DND-41 (cell line): ENCODE results near the gene ZNF770.

Experiments
- ATAC-seq: fragments of 200-7000 bp; cut with Tn5 transposase; 3 replicates; pipeline ENCODE4 v1.9.1; 2021; ENCODE audit warnings: low read depth; ENCODE audit not compliant: insufficient read depth
- DNase-seq: peaks from one replicate; pipeline ENCODE4 v3.0.0-alpha.2; 2020
- H2AFZ ChIP-seq: 2 replicates; pipeline ENCODE4 v1.6.0; 2012; ENCODE audit warnings: low read depth, low read length
- H3K27ac ChIP-seq: 2 replicates; pipeline ENCODE4 v1.5.1; 2012; ENCODE audit warnings: low read length, inconsistent platforms
- H3K27me3 ChIP-seq: fragments of 200-600 bp; sonication (generic); 2 replicates; pipeline ENCODE4 v1.6.0; 2012; ENCODE audit warnings: low read length, mild to moderate bottlenecking, inconsistent platforms; ENCODE audit not compliant: insufficient read depth, poor library complexity
- H3K36me3 ChIP-seq: 2 replicates; pipeline ENCODE4 v1.5.1; 2012; ENCODE audit warnings: low read length, inconsistent platforms; ENCODE audit not compliant: insufficient read depth
- H3K4me1 ChIP-seq: 2 replicates; pipeline ENCODE4 v1.5.1; 2012; ENCODE audit warnings: mild to moderate bottlenecking, low read length; ENCODE audit not compliant: insufficient read depth
- H3K4me2 ChIP-seq: 2 replicates; pipeline ENCODE4 v1.6.0; 2012; ENCODE audit warnings: mild to moderate bottlenecking, moderate library complexity, low read length, inconsistent platforms; ENCODE audit not compliant: insufficient read depth
- H3K4me3 ChIP-seq, 2 experiments: fragments of 200-600 bp in 1 of 2; shearing (Covaris generic) in 1 of 2; 2 replicates each; pipeline ENCODE4 v1.5.1; 2012 to 2016; ENCODE audit warnings: inconsistent platforms in 2 of 2, low read length in 2 of 2, mild to moderate bottlenecking in 2 of 2, low read depth in 1 of 2, moderate library complexity in 1 of 2
- H3K79me2 ChIP-seq: 2 replicates; pipeline ENCODE4 v1.6.0; 2012; ENCODE audit warnings: low read length, inconsistent platforms; ENCODE audit not compliant: insufficient read depth
- H3K9ac ChIP-seq: 2 replicates; pipeline ENCODE4 v1.6.0; 2012; ENCODE audit warnings: low read depth, mild to moderate bottlenecking, inconsistent platforms, low read length, moderate library complexity
- H3K9me3 ChIP-seq: 2 replicates; pipeline ENCODE4 v1.5.1; 2012; ENCODE audit warnings: low read length, moderate library complexity, mild to moderate bottlenecking, inconsistent platforms; ENCODE audit not compliant: insufficient read depth, severe bottlenecking
- H4K20me1 ChIP-seq: 2 replicates; pipeline ENCODE4 v1.6.0; 2012; ENCODE audit warnings: low read length; ENCODE audit not compliant: insufficient read depth
- CTCF ChIP-seq: IDR thresholded peaks from 2 replicates; pipeline ENCODE4 v1.5.1; 2012; ENCODE audit warnings: borderline replicate concordance, low read length, moderate library complexity, mild to moderate bottlenecking; ENCODE audit not compliant: poor library complexity, severe bottlenecking; ENCODE audit errors: extremely low read depth
- EZH2 ChIP-seq: IDR thresholded peaks from 3 replicates; pipeline ENCODE4 v1.6.1; 2012; ENCODE audit warnings: borderline replicate concordance, low read depth, mild to moderate bottlenecking, moderate library complexity, low read length, inconsistent platforms; ENCODE audit not compliant: severe bottlenecking

Gene ZNF770

GRCh38 chr15:35020974-35021373 is 32.9 kb upstream of the ZNF770 start:
- H3K27me3 ChIP-seq = no peaks in the 10 kb centered on the region
- H2AFZ ChIP-seq = no peak overlapping the region
- H3K4me3 ChIP-seq = no peak overlapping the region
- ATAC-seq (no peak), DNase-seq (no peak)
- H3K4me1 ChIP-seq = no peaks in the 10 kb centered on the region
- H3K4me2 ChIP-seq = no peak overlapping the region
- TF ChIP-seq EZH2 = no peak
- no peak for TF ChIP-seq CTCF
- H3K36me3 ChIP-seq = no peaks in the 10 kb centered on the region
- H3K9ac ChIP-seq = no peak overlapping the region
- no peaks in the 10 kb centered on the region for H4K20me1 ChIP-seq
- no peaks in the 10 kb centered on the region for H3K9me3 ChIP-seq
- no peaks in the 10 kb centered on the region for H3K79me2 ChIP-seq
- H3K27ac ChIP-seq = no peak overlapping the region

GRCh38 chr15:35019404-35020327 is 31.6 kb upstream of the ZNF770 start:
- H3K9ac ChIP-seq = no peak overlapping the region
- H3K4me2 ChIP-seq = peak overlapping the region; percentile 2; the same call in 1 of the 2 replicates
- no peaks in the 10 kb centered on the region for H3K27me3 ChIP-seq
- H3K4me3 ChIP-seq = no peak overlapping the region
- TF ChIP-seq EZH2 = no peak
- no peak for TF ChIP-seq CTCF
- H3K79me2 ChIP-seq = no peaks in the 10 kb centered on the region
- ATAC-seq (no peak), DNase-seq (no peak)
- H4K20me1 ChIP-seq = no peaks in the 10 kb centered on the region
- no peak overlapping the region for H2AFZ ChIP-seq
- no peaks in the 10 kb centered on the region for H3K9me3 ChIP-seq
- no peak overlapping the region for H3K27ac ChIP-seq
- H3K4me1 ChIP-seq = no peaks in the 10 kb centered on the region
- H3K36me3 ChIP-seq = no peaks in the 10 kb centered on the region

GRCh38 chr15:35014241-35014640 is 26.2 kb upstream of the ZNF770 start:
- no peak overlapping the region for H2AFZ ChIP-seq
- H3K4me3 ChIP-seq = no peak overlapping the region
- no peaks in the 10 kb centered on the region for H3K36me3 ChIP-seq
- H3K27me3 ChIP-seq = no peaks in the 10 kb centered on the region
- no peak for TF ChIP-seq CTCF
- no peak for TF ChIP-seq EZH2
- DNase-seq (no peak), ATAC-seq (no peak)
- H3K9me3 ChIP-seq = no peaks in the 10 kb centered on the region
- H3K9ac ChIP-seq = no peak overlapping the region
- H3K4me2 ChIP-seq = no peak overlapping the region
- H3K4me1 ChIP-seq = no peaks in the 10 kb centered on the region
- H3K79me2 ChIP-seq = no peaks in the 10 kb centered on the region
- H3K27ac ChIP-seq = no peak overlapping the region
- no peaks in the 10 kb centered on the region for H4K20me1 ChIP-seq
